Hematopoietic multipotent progenitor cell treated with erythropoietin and hydrocortisone succinate and interleukin-3 and kit ligand, for 15 days (in vitro differentiated cells): Measurements from ENCODE around the gene TRIM49D2.
"Not testable (repeated sequence)": the region's sequence is repeated elsewhere in the genome, so short reads cannot be mapped to it uniquely, and the experiment has no call there.

ENCODE experiments used
- DNase-seq: peaks from one replicate; pipeline ENCODE4 v3.0.0-alpha.2; 2015; ENCODE audit warnings: low spot score

Gene TRIM49D2

GRCh38 chr11:89923764-89924163, at the start of gene TRIM49D2:
Gene TRIM49D2 (plus strand): TSS chr11:89924064. CDS start chr11:89926762, 2,698 bp downstream.
- not testable (repeated sequence) for DNase-seq

- DNase-seq = not testable (repeated sequence)
Observed at GRCh38 chr11:89877511-89877910, 46.4 kb upstream of the TRIM49D2 start.

GRCh38 chr11:89893245-89893644, 30.6 kb upstream of the TRIM49D2 start:
- DNase-seq = not testable (repeated sequence)

GRCh38 chr11:89900809-89901208, 23.1 kb upstream of the TRIM49D2 start:
- not testable (repeated sequence) for DNase-seq

GRCh38 chr11:89922195-89922660, 1.6 kb upstream of the TRIM49D2 start, which contains the start of gene TRIM49D1:
Gene TRIM49D1 (minus strand): TSS chr11:89922245. CDS start chr11:89917710, 4,535 bp downstream.
- no peak for DNase-seq

- not testable (repeated sequence) for DNase-seq
Observed at GRCh38 chr11:89960833-89961232, 37.0 kb downstream of the TRIM49D2 start.

- DNase-seq = not testable (repeated sequence)
Observed at GRCh38 chr11:89965737-89966136, 41.9 kb downstream of the TRIM49D2 start, which contains the start of gene TRIM64. Gene TRIM64 (plus strand): TSS chr11:89966037. CDS start chr11:89968504, 2,467 bp downstream.
